Sigmoid colon (tissue), 7 donors: ENCODE data around the gene CCDC33. TPM values are rescaled to one million over a fixed set of nuclear protein-coding genes. Genes with fewer than 3 reads are reported as not detected.

Experiments
- DNase-seq: peaks from one replicate; pipeline ENCODE4 v3.0.0-alpha.2; 2019
- H3K27ac ChIP-seq, 4 donors: fragments of 200-600 bp; sonication (generic); one replicate each; pipeline ENCODE4 v1.5.1; 2016 to 2019; ENCODE audit warnings: mild to moderate bottlenecking in 1 of 4
- H3K27me3 ChIP-seq, 3 donors: fragments of 200-600 bp; sonication (generic); one replicate each; pipeline ENCODE4 v1.5.1; 2019; ENCODE audit warnings: mild to moderate bottlenecking in 1 of 3
- H3K36me3 ChIP-seq, 4 donors: fragments of 200-600 bp; sonication (generic); one replicate each; pipeline ENCODE4 v1.5.1; 2016 to 2019
- H3K4me1 ChIP-seq, 4 donors: fragments of 200-600 bp; sonication (generic); one replicate each; pipeline ENCODE4 v1.5.1; 2017 to 2019
- H3K4me3 ChIP-seq, 4 donors: fragments of 200-600 bp; sonication (generic); one replicate each; pipeline ENCODE4 v1.5.1; 2017 to 2019; ENCODE audit warnings: mild to moderate bottlenecking in 2 of 4, moderate library complexity in 1 of 4
- H3K9me3 ChIP-seq, 4 donors: fragments of 200-600 bp in 3 of 4; sonication (generic) in 3 of 4; one replicate each; pipeline versions ENCODE4 v1.5.1 to v1.6.1; 2013 to 2019
- CTCF ChIP-seq, 4 experiments: fragments of 450-650 bp in 3 of 4; fragments of 200-600 bp in 1 of 4; IDR thresholded peaks; one replicate each; pipeline ENCODE4 v1.5.1; 2016 to 2019; ENCODE audit warnings: antibody characterized with exemption in 4 of 4, mild to moderate bottlenecking in 3 of 4, moderate library complexity in 2 of 4
- EP300 ChIP-seq, 4 donors: sonication (generic); formaldehyde crosslinking; IDR thresholded peaks; one replicate each; pipeline ENCODE4 v1.6.1; 2017; ENCODE audit warnings: antibody characterized with exemption in 4 of 4
- POLR2A ChIP-seq, 2 donors: fragments of 450-650 bp; IDR thresholded peaks; one replicate each; pipeline ENCODE4 v1.6.1; 2016; ENCODE audit warnings: antibody characterized with exemption in 2 of 2, mild to moderate bottlenecking in 2 of 2, moderate library complexity in 2 of 2
- POLR2AphosphoS5 ChIP-seq, 4 donors: sonication (generic); formaldehyde crosslinking; IDR thresholded peaks; one replicate each; pipeline ENCODE4 v1.6.1; 2017; ENCODE audit warnings: antibody characterized with exemption in 4 of 4
- WGBS, 2 donors: extraction: QIAGEN DNeasy Blood & Tissue Kit; methylation state at CpG; one replicate each; pipeline ENCODE4 v1.1.7; 2013; 5-methylcytosine and 5-hydroxymethylcytosine counted together
- intact Hi-C: fragments of 100-400 bp; cut with DNase I; formaldehyde crosslinking; loops from one replicate; pipeline ENCODE4 v1.15.1; 2023
- polyA plus RNA-seq, 3 donors: library from polyadenylated mRNA; stranded (reverse); fragments of 200-250 nt; gene quantifications; one replicate each; pipeline ENCODE4 v1.2.3, GENCODE V29; 2013
- total RNA-seq, 4 donors: library from RNA; depleted of rRNA; stranded (reverse); fragments of >200 nt; gene quantifications; one replicate each; pipeline ENCODE4 v1.1.0, GENCODE V29; 2016
- donor health status: healthy with polysubstance abuse.
- donor health status: Bipolar disorder and iron deficiency.
- donor health status: healthy.

CCDC33 gene
- total RNA-seq, result not detected
- under 1 TPM in 2 of 3 donors, not detected in 1; 0.09 to 0.60 TPM for polyA plus RNA-seq

DNA sequence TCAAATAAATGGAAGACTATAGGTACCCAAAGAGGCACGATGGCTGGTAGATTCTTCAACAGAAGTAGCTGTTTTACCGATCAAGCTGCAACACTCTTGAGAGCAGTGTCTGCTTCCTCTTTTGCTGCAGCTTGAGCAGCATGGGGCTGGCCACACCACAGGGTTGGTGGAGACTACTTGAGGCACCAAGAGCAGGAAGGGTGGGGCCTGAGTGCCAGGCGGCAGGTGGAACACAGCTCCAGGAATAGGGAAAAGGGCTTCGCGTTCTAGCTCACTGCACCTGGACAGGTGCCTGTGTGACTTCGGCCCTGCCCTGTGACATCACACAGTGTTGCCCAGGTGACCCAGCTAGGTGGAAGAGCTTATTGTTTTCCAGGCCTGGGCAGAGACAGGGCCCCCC lies at the start of gene CCDC33:
TSS of gene CCDC33 (plus strand) at position 365 of the 400 bp plus-strand sequence. CDS start 394 bp downstream, outside the sequence.
- WGBS, 2 donors, result 12 to 37% methylated on average over 6 of the region's 6 CpGs
- Histone ChIP-seq H3K9me3 (no peaks in the 10 kb centered on the region), H3K27ac (no peak within 1 kb of the TSS), H3K4me3 (no peak within 1 kb of the TSS), H3K36me3 (no peaks in the 10 kb centered on the region), H3K4me1 (peaks cover 0 to 16% (median 9%) of the 10 kb centered on the region in 4 donors), H3K27me3 (no peaks in the 10 kb centered on the region)
- TF ChIP-seq POLR2AphosphoS5 (IDR thresholded peaks at IDR 0.05) (no peak), EP300 (IDR thresholded peaks at IDR 0.05) (no peak), CTCF (IDR thresholded peaks at IDR 0.05) (no peak), POLR2A (IDR thresholded peaks at IDR 0.05) (no peak)
- no peak for DNase-seq
- intact Hi-C loops, result no loop called here

- 92 to 93% methylated on average over 11 of the region's 11 CpGs for WGBS, 2 donors
- TF ChIP-seq CTCF (IDR thresholded peaks at IDR 0.05) (no peak), POLR2AphosphoS5 (IDR thresholded peaks at IDR 0.05) (no peak), EP300 (IDR thresholded peaks at IDR 0.05) (no peak), POLR2A (IDR thresholded peaks at IDR 0.05) (no peak)
- no peaks in the 10 kb centered on the region for H3K27me3 ChIP-seq
Observed at GRCh38 chr15:74188216-74188615, 47.9 kb upstream of the CCDC33 start.

DNA sequence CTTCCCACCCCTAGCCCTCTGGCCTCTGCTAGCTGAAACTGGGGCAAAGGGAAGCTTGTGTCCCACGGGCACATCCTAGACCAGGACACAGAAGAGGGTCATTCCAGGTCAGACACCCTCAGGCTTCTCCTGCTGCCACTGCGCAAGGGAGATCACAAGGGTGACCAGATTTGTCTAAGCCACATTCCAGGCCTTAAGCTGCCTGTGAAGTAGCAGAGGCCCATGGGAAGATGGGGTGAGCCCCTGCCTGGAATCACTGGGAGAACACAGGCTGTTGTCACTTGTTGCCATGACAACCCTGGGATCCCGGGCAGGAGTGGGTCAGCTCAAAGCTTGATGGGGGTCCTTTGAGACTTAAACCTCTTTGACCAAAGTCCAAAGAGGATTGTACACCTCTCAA lies 44.3 kb upstream of the CCDC33 start:
- 67 to 70% methylated on average over 3 of the region's 3 CpGs for WGBS, 2 donors
- Histone ChIP-seq H3K4me3 (no peak overlapping the region), H3K27me3 (no peaks in the 10 kb centered on the region), H3K27ac (no peak overlapping the region), H3K9me3 (no peaks in the 10 kb centered on the region), H3K4me1 (peaks cover 0 to 8% (median 0%) of the 10 kb centered on the region in 4 donors), H3K36me3 (no peaks in the 10 kb centered on the region)
- DNase-seq, result no peak
- TF ChIP-seq POLR2AphosphoS5 (IDR thresholded peaks at IDR 0.05), result no peak
- no peak for TF ChIP-seq POLR2A (IDR thresholded peaks at IDR 0.05)
- no peak for TF ChIP-seq CTCF (IDR thresholded peaks at IDR 0.05)
- TF ChIP-seq EP300 (IDR thresholded peaks at IDR 0.05), result no peak
- intact Hi-C loops, result no loop called here

More at GRCh38 chr15:74188216-74188615, 47.9 kb upstream of the CCDC33 start:
- Histone ChIP-seq H3K27ac (no peak overlapping the region), H3K9me3 (no peaks in the 10 kb centered on the region), H3K4me1 (no peaks in the 10 kb centered on the region), H3K36me3 (no peaks in the 10 kb centered on the region), H3K4me3 (no peak overlapping the region)
- no peak for DNase-seq
- intact Hi-C loops, result no loop called here

DNA sequence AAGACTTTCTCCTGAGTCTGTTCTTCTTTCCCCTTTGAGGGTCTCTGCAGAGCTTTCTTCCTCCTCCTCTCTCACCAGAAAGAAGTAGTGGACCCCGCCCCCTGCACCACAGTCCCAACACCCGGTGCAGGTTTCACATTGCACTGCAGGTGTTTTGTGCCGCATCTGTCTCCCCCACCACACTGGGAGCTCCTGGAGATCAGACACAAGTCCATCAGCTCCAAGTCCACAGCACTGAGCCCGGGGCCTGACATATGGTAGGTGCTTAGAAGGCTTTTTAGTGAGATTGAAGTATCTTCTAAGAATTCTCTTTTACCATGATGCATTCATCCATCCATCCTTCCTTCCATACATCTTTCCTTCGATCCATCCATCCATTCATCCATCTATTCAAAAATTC lies 43.4 kb upstream of the CCDC33 start:
- DNase-seq, result no peak
- Histone ChIP-seq H3K9me3 (no peaks in the 10 kb centered on the region), H3K4me3 (no peak overlapping the region), H3K27me3 (no peaks in the 10 kb centered on the region), H3K27ac (no peak overlapping the region), H3K4me1 (peaks cover 0 to 8% (median 0%) of the 10 kb centered on the region in 4 donors), H3K36me3 (no peaks in the 10 kb centered on the region)
- intact Hi-C loops, result no loop called here
- TF ChIP-seq EP300 (IDR thresholded peaks at IDR 0.05) (no peak), POLR2A (IDR thresholded peaks at IDR 0.05) (no peak)
- WGBS, 2 donors, result 74 to 78% methylated on average over 5 of the region's 5 CpGs

- TF ChIP-seq CTCF (IDR thresholded peaks at IDR 0.05), result no peak
- TF ChIP-seq POLR2A (IDR thresholded peaks at IDR 0.05), result no peak
- no peak overlapping the region for H3K4me3 ChIP-seq
- H3K27me3 ChIP-seq, result no peaks in the 10 kb centered on the region
- no peaks in the 10 kb centered on the region for H3K9me3 ChIP-seq
- 87 to 91% methylated on average over 4 of the region's 4 CpGs for WGBS, 2 donors
- peaks cover 0 to 8% (median 0%) of the 10 kb centered on the region in 4 donors for H3K4me1 ChIP-seq
- no peak for DNase-seq
- no peak overlapping the region for H3K27ac ChIP-seq
- intact Hi-C loops, result no loop called here
- H3K36me3 ChIP-seq, result no peaks in the 10 kb centered on the region
Observed at GRCh38 chr15:74193299-74193718, 42.8 kb upstream of the CCDC33 start.
